Ovary (tissue), 9 donors: ENCODE results near the gene ARPC1A. TPM values are rescaled to one million over a fixed set of nuclear protein-coding genes. Genes with fewer than 3 reads are reported as not detected.
A peak's percentile ranks its signal among the peaks of the same experiment; 100 is the strongest.
"Not testable (repeated sequence)": the region's sequence is repeated elsewhere in the genome, so short reads cannot be mapped to it uniquely, and the experiment has no call there.

Source experiments
- DNase-seq, 5 donors: peaks; one replicate each; pipeline ENCODE4 v3.0.0-alpha.2; 2019 to 2020
- H3K27ac ChIP-seq, 2 donors: fragments of 200-600 bp; one replicate each; pipeline versions ENCODE4 v1.5.1 to v1.8.0; 2019 to 2022
- H3K27me3 ChIP-seq: fragments of 200-600 bp; one replicate; pipeline ENCODE4 v1.8.0; 2022
- H3K36me3 ChIP-seq: fragments of 200-600 bp; sonication (generic); one replicate; pipeline ENCODE4 v1.5.1; 2019
- H3K4me1 ChIP-seq: one replicate; pipeline ENCODE4 v1.8.1; 2013; ENCODE audit warnings: mild to moderate bottlenecking, moderate library complexity; ENCODE audit not compliant: insufficient read depth
- H3K4me3 ChIP-seq: fragments of 200-600 bp; sonication (generic); one replicate; pipeline ENCODE4 v1.5.1; 2017
- H3K9me3 ChIP-seq, 2 donors: fragments of 200-600 bp in 1 of 2; sonication (generic) in 1 of 2; one replicate each; pipeline versions ENCODE4 v1.5.1 to v1.8.1; 2013 to 2019; ENCODE audit warnings: mild to moderate bottlenecking in 1 of 2, moderate library complexity in 1 of 2
- CTCF ChIP-seq, 3 donors: fragments of 450-650 bp in 2 of 3; fragments of 200-600 bp in 1 of 3; IDR thresholded peaks; one replicate each; pipeline versions ENCODE4 v1.5.1 to v1.8.0; 2016 to 2022; ENCODE audit warnings: antibody characterized with exemption in 3 of 3, mild to moderate bottlenecking in 1 of 3
- EP300 ChIP-seq: sonication (generic); formaldehyde crosslinking; IDR thresholded peaks from one replicate; pipeline ENCODE4 v1.6.1; 2017; ENCODE audit warnings: antibody characterized with exemption
- POLR2A ChIP-seq: fragments of 450-650 bp; IDR thresholded peaks from one replicate; pipeline ENCODE4 v1.6.1; 2017; ENCODE audit warnings: antibody characterized with exemption, mild to moderate bottlenecking, moderate library complexity
- WGBS, 3 donors: extraction: QIAGEN DNeasy Blood & Tissue Kit in 1 of 3; methylation state at CpG; one replicate each; pipeline versions ENCODE4 v1.1.5 to v1.1.7; 2013 to 2017; 5-methylcytosine and 5-hydroxymethylcytosine counted together
- intact Hi-C, 4 donors: fragments of 100-400 bp; cut with DNase I; formaldehyde crosslinking; loops; one replicate each; pipeline versions ENCODE4 v1.11.0 to v1.15.1; 2022 to 2023
- polyA plus RNA-seq, 2 donors: library from polyadenylated mRNA; stranded (reverse); fragments of 200-250 nt in 1 of 2; fragments of 350-450 nt in 1 of 2; fragmentation: Illumina TruSeq in 1 of 2; extraction: RNeasy Lipid Tissue Mini Kit (QIAGEN cat#74804) in 1 of 2; gene quantifications; one replicate each; pipeline ENCODE4 v1.2.3, GENCODE V29; 2013 to 2014
- total RNA-seq, 7 donors: library from RNA; depleted of rRNA in 2 of 7; stranded (reverse); fragments of >200 nt in 2 of 7; fragmentation: NEBNext Ultra II Directional in 3 of 7; extraction: Animal tissue kit (Norgen Biotek cat#: 25700) in 3 of 7; gene quantifications; one replicate each; pipeline versions ENCODE4 v1.1.0 to v1.2.4, GENCODE V29; 2016 to 2023
- donor health status: DM: no; HTN: no; CAD: no; lungs with moderate emphysema.
- donor health status: DM: no; HTN: no; CAD: no.
- donor health status: Bipolar disorder and iron deficiency.
- donor health status: DM: yes; HTN: yes; CAD: no.
- donor health status: DM: no; HTN: no; CAD: no.
- donor health status: DM: yes; HTN: yes; CAD: no.

ARPC1A gene
- total and polyA plus RNA-seq, 9 donors = 83.7 to 138 (median 112) TPM

GRCh38 chr7:99325001-99325493 is 651 bp upstream of the ARPC1A start:
- TF ChIP-seq POLR2A (no peak), CTCF (IDR thresholded peaks at IDR 0.05) (no peak), EP300 (no peak)
- intact Hi-C loops = no loop called here
- Histone ChIP-seq H3K27ac (peak overlapping the region; percentile 39 to 67), H3K36me3 (no peaks in the 10 kb centered on the region), H3K9me3 (no peaks in the 10 kb centered on the region), H3K27me3 (no peaks in the 10 kb centered on the region), H3K4me3 (peak overlapping the region; percentile 93), H3K4me1 (peaks cover 7% of the 10 kb centered on the region)
- 19 to 23% (median 22%) methylated on average over 14 of the region's 14 CpGs for WGBS, 3 donors
- DNase-seq = peak in 2 of 5 donors; percentile 20 to 44

GRCh38 chr7:99326408-99326782 is 697 bp downstream of the ARPC1A start:
- WGBS, 3 donors = 1 to 3% (median 2%) methylated on average over 10 of the region's 10 CpGs
- no peaks in the 10 kb centered on the region for H3K36me3 ChIP-seq
- H3K9me3 ChIP-seq = no peaks in the 10 kb centered on the region
- intact Hi-C loops = no loop called here
- peaks cover 7% of the 10 kb centered on the region for H3K4me1 ChIP-seq
- no peak for TF ChIP-seq POLR2A
- TF ChIP-seq EP300 = no peak
- no peak for TF ChIP-seq CTCF (IDR thresholded peaks at IDR 0.05)
- no peaks in the 10 kb centered on the region for H3K27me3 ChIP-seq
- DNase-seq = no peak
- H3K4me3 ChIP-seq = peak overlapping the region; percentile 93
- H3K27ac ChIP-seq = peak overlapping the region in 1 of 2 donors; percentile 37

GRCh38 chr7:99330314-99330961 is 4.7 kb downstream of the ARPC1A start:
- not testable (repeated sequence) for DNase-seq, H3K27ac ChIP-seq

GRCh38 chr7:99331002-99331401 is 5.3 kb downstream of the ARPC1A start:
- 77 to 91% (median 88%) methylated on average over 2 of the region's 2 CpGs for WGBS, 3 donors
- Histone ChIP-seq H3K27me3 (no peaks in the 10 kb centered on the region), H3K27ac (no peak overlapping the region), H3K36me3 (no peaks in the 10 kb centered on the region), H3K4me1 (peaks cover 4% of the 10 kb centered on the region), H3K9me3 (no peaks in the 10 kb centered on the region), H3K4me3 (no peak overlapping the region)
- no peak for TF ChIP-seq EP300
- TF ChIP-seq POLR2A = no peak
- intact Hi-C loops = no loop called here
- DNase-seq = no peak

More at GRCh38 chr7:99330314-99330961, 4.7 kb downstream of the ARPC1A start:
- H3K4me3 ChIP-seq, intact Hi-C loops, H3K36me3 ChIP-seq, H3K4me1 ChIP-seq, H3K9me3 ChIP-seq, H3K27me3 ChIP-seq: not testable (repeated sequence)
- WGBS, 3 donors = 63 to 75% (median 72%) methylated on average over 8 of the region's 8 CpGs

GRCh38 chr7:99339595-99339994 is 13.9 kb downstream of the ARPC1A start:
- intact Hi-C loops = no loop called here
- WGBS, 3 donors = 95% methylated on average over 3 of the region's 3 CpGs
- H3K27ac ChIP-seq = no peak overlapping the region

More at GRCh38 chr7:99339595-99339994, 13.9 kb downstream of the ARPC1A start:
- H3K27me3 ChIP-seq = no peaks in the 10 kb centered on the region
- TF ChIP-seq EP300 (no peak), CTCF (IDR thresholded peaks at IDR 0.05) (no peak), POLR2A (no peak)
- no peaks in the 10 kb centered on the region for H3K4me1 ChIP-seq
- DNase-seq = no peak
- no peaks in the 10 kb centered on the region for H3K36me3 ChIP-seq
- no peak overlapping the region for H3K4me3 ChIP-seq
- no peaks in the 10 kb centered on the region for H3K9me3 ChIP-seq
